Dermis blood vessel endothelial cell (primary cell): Measurements from ENCODE around the gene CEPT1. TPM values are rescaled to one million over a fixed set of nuclear protein-coding genes. Genes with fewer than 3 reads are reported as not detected.
"Not testable (repeated sequence)": the region's sequence is repeated elsewhere in the genome, so short reads cannot be mapped to it uniquely, and the experiment has no call there.

ENCODE experiments used
- DNase-seq: peaks from one replicate; pipeline ENCODE4 v3.0.0; 2010
- total RNA-seq: library from RNA; depleted of rRNA; stranded (reverse); fragments of >200 nt; gene quantifications from 2 replicates; pipeline ENCODE4 v1.2.3, GENCODE V29; 2014

The CEPT1 gene
- 41.9 and 57.7 TPM in 2 replicates for total RNA-seq

DNA sequence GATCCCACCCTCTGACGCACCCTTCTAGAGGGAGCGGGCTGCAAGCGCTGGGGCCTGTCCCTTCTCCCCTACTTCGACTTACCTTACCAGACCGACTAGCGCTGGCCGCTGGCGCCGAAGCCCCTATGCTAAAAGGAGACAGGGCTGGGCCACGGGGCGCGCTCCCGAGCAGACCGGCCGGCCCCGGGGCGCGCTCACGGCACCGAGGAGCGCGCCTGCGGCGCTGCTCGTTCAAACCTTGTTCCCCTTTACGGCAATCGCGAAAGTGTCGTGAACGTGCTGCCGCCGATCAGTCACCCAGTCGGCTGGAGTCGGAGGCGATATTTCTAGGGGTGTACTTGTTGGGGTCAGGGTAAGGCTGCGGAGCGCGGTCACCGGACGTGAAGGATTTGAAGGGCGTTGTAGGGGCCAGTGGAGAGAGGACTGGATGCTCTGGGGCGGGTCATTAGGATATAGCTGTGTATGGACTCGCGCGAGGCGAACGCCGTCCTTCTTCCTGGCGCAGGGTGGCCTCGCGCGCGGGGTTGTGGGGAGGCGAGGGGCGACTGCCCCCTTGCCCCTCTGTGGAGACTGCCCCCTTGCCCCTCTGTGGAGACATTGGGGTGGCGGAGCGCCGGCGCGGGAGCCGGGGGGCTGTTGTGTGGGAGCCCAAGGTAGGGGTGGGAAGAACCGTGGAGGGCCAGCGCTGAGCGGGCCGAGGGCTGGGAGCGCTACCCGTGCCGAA, at the start of gene CEPT1, which contains the start of gene DRAM2:
CEPT1 (plus strand) TSS at position 268 of the 724 bp plus-strand sequence. CDS start 7,492 bp downstream, outside the sequence.
DRAM2 (minus strand) TSS at position 138 of the 724 bp plus-strand sequence. CDS start 8,539 bp downstream, outside the sequence.
- peak; percentile 97 for DNase-seq

DNA sequence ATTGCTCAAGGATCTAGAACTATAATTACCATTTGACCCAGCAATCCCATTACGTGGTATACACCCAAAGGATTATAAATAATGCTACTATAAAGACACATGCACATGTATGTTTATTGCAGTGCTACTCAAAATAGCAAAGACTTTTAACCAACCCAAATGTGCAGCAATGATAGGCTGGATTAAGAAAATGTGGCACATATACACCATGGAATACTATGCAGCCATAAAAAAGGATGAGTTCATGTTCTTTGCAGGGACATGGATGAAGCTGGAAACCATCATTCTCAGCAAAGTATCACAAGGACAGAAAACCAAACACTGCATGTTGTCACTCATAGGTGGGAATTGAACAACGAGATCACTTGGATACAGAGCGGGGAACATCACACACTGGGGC, 44.6 kb upstream of the CEPT1 start:
- DNase-seq = not testable (repeated sequence)

- no peak for DNase-seq
Measured at GRCh38 chr1:111097356-111098099, 42.5 kb upstream of the CEPT1 start.

- DNase-seq = peak; percentile 56
Measured at GRCh38 chr1:111099289-111099688, 40.7 kb upstream of the CEPT1 start.

DNA sequence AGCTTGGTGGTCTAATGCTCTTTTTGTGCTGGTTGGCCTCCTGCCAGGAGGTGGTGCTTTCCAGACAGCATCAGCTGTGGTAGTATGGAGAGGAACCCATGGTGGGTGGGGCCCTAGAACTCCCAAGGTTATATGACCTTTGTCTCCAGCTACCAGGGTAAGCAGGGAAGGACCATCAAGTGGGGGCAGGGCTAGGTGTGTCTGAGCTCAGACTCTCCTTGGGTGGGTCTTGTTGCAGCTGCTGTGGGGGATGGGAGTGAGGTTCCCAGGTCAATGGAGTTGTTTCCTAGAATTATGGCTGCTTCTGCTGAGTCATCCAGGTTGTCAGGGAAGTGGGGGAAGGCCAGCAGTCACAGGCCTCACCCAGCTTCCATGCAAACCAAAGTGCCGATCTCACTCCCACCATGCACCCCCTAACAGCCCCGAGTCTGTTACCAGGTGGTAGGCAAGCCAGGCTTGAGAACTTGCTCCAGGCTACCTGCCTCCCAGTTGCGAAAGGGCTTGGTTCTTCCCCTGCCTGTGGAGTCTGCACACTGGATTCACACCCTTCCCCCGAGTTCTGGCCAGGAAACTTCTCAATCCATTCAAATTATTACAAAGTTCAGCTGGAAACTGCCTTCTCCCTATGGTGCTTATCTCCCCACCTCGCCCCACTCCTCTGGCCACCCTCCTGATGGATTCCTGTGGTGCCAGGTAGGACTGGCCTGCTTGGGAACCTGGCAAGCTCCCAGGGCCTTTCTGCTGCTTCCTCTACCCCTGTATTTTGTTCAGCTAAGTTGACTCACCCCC, 38.0 kb upstream of the CEPT1 start:
- no peak for DNase-seq

DNA sequence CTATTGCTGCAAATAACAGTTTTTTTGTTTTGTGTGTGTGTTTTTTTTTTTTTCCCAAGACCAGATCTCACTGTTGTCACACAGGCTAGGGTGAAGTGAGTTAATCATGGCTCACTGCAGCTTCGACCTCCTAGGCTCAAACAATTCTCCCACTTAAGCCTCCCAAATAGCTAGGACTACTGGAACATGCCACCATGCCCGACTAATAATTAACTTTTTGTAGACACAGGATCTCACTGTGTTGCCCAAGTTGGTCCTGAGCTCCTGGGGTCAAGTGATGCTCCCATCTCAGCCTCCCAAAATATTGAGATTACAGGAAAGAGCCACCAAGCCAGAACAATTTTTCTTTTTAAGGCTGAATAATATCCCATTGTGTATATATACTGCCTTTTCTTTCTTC, 35.0 kb upstream of the CEPT1 start:
- no peak for DNase-seq

- DNase-seq = no peak
Measured at GRCh38 chr1:111110197-111110899, 29.7 kb upstream of the CEPT1 start.

DNA sequence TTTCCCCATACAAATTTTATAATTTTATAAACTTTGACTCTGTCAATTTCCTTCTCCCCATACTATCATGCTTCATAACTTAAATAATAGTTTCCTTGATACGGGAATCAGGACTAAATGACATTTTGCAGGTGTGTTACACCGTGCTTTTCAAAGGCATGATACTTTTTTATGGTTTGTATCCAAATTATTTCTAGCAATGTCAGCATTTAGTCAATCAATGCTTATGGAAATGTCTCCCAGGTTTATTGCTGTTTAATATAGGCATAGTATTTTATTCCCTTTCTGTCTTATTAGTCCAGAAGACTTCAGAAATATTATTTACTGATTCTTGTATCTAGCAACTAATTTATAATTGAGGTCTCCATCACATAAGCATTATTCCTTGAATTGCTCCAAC, 23.5 kb upstream of the CEPT1 start:
- DNase-seq = no peak

GRCh38 chr1:111126354-111126753, 13.7 kb upstream of the CEPT1 start:
- no peak for DNase-seq

DNA sequence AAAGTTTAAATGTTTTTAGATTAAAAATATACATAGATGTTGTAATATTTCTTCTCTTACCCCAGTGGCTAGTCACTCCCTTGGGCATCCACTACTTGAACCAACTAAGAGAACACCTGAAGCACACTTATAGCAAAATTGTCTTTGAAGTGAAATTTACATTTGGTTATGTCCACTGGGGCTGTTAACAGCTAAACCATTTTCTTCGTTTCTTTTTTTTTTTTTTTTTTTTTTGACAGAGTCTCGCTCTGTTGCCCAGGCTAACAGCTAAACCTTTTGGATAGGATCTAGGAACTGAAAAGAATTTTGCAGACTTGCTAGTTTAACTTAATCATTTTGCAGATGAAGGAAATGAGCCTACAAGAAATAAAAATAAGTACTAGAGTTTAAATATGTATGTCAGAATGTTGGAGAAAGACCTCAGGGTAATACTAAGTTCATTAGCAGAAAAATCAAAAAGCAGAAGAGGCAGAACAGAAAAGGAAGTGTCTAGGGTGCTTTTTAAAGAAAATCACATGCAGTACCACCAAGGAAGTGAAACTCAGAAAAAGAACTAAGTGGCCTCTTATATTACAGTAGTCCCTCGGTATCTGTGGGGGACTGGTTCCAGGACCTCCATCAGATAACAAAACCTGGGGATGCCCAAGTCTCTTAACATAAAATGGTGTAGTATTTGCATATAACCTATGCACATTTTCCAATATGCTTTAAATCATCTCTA, 11.9 kb upstream of the CEPT1 start:
- no peak for DNase-seq

DNA sequence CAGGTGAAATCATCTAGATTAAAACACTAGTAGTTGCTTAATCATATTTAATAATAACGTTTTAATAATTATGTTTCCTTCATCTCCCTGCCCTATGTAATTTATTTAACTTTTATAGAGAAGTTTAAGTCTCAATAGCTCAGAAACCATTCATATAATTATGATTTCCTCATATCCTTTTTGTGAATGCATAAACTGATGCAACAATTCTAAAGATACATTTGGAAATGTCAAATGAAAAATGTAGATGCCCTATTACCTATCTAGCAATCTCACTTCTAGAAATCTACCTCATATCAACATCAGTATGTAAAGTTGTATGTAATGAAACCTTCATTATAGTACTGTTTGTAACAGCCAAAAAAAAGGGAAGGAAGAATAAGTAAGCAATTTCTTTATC, 10.6 kb upstream of the CEPT1 start:
- no peak for DNase-seq

DNA sequence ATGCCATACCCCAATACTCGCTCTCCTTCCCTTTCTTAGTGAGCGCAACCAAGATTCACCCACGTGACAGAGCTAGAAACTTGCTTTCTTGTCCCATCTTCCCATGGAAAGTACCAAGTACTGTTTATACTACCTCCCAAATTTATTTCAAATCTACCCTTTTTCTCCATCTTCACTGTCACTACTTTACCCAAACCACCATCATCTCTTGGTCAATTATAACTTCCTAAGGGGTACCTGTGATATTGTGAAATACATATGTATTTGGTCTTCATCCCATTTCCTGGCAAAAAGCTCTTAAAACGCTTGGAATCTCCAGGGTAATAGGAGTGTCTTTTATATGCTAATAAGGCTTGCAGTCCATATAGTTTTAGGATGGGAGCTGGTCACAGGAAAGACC, 8.3 kb upstream of the CEPT1 start:
- DNase-seq = no peak

DNA sequence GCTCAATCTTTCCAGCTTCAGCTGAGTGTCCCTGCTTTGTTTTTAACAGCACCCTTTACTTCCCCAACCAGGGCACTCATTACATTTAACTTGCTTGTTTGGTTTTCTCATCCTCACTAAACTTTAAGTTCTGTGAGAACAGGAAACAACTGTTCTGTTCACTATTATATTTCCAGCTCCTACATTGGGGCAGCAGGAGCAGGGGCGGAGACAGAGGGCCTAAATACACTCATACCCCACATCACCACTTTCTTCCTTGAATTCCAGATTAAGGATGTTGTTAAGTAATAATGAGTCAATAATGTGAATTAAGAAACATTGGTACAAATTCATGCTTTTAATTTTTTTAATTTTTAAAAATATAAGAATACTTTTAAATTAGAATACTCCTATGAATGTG, 6.2 kb upstream of the CEPT1 start:
- DNase-seq = no peak

DNA sequence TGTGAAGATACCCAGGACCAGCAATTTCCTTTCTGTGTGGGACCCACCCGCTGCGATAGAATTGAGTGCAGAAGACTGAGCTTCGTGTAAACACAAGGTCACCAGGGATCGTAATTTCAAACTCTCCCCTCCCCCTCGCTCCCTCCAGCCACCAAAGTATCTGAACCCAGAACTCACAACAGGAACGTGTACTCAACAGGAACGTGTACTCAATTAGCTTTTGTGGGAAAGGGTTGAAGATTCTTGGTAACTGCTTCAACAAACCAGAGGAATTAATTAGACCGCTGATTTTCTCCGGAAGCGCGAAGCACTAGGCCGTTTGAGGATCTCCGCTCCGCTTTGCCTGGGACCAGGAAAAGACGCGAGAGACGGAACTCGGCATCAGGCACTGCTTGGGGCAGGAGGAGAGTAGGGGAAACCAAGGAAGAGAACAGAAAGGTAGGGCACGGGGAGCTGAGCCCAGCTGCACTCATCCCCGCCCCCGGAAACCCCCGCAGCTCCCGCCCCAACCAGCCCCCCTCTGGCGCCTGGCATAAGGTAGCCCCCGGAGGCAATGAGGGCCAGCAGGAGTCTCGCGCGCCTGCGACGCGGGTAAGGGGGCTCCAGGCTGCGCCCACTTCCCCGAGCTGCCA, 583 bp upstream of the CEPT1 start:
- peak; percentile 71 for DNase-seq

GRCh38 chr1:111140680-111140967, 601 bp downstream of the CEPT1 start:
- peak; percentile 66 for DNase-seq

DNA sequence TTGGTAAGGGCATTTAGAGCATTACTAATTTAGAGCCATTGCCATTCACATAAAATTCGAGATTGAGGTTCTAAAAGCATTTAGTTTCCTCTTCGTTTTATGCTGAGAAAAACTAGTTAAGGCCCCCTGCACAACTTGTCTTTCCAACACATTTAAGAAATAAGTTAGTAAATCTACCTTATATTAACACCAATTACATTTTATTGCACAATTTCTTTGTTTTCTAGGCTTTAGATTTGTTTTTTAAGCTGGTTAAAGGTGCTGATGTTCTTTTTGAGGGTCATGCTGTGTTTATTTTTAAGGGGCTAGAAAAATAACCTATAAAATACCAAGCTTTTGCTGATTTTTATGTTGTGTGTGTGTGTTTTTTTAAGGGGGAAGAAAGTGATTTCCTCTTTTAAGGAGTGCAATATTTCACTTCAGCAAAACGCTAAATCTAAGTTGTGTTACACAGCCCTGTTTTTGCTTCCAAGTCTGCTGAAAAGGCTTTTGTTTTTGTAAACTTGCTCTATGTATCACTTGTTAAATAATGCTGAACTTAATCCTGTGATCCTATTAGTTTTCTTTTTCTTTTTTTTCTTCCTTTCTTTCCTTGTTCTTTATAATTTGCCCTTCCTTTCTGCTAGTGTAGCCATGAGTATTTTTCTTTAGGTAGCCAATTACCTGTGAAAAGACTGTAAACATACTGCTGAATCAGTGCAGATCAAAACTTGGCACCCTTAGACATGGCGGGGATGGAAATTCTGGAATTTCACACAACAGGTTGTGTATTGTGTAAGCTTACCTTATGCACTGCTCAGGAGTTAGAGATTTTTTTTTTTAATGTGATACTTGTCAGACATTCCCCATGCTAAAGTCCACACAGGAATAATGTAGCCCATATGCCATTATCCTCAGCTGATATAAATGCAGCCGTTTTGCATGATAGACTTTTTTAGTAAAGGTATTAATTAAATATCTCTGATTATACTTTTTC, 1.5 kb downstream of the CEPT1 start:
- no peak for DNase-seq

- DNase-seq = no peak
Measured at GRCh38 chr1:111142356-111142975, 2.4 kb downstream of the CEPT1 start.

DNA sequence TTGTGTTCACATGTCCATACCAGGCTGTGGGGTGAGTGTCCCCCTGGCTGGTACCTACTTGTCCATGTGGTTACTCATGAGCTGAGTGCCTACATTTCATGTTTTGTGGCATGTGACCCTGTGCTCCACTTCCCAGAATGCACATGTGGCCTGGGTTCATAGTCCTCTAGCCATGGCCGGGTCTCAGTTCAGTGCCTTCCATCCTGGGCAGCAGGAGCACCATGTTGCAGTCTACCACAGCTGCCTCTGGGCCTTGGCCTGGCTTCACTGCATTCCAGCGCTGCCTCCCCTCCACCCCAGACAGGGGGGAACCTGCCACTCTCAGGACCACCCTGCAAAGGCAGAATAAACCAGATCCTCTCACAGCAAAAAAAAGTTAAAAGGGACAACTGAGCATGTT, 5.5 kb downstream of the CEPT1 start:
- no peak for DNase-seq

DNA sequence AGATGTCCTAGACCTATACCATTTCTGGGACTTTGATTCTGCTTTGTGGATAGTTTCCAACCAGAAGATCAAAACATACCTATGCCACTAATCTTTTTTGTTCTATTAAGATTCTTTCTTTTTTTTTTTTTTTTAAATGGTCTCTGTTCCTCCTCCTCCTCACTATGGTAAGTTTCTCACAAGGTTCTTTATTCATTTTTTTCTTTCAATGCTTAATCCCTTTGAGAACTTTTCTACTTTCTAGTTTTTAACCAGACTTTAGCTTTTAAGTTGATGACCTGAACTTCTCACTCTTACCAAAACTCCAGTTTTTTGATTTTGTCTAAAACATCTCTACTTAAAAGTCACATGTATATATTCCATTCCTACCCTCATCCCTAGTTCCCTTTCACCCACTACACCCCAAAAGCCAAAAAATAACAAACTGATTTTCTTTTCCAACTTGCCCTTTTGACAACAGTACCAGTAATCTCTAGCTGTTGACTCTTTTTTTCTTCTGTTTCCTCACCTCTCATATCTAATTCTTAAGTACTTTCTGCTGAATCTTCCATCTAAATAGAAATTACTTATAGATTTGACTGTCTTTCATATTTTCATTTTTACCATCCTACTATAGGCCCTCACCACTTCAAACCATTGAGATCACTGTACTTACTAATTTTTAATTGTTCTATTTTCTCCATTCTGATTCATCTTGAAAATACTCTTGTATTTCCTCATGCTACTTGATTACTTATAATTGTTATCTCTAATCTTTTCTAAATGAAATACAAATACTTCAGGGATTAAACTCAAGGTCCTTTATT, 6.1 kb downstream of the CEPT1 start:
- DNase-seq = no peak
